ENCODE measurements around the gene KRTAP9-7.

The KRTAP9-7 gene

DNA sequence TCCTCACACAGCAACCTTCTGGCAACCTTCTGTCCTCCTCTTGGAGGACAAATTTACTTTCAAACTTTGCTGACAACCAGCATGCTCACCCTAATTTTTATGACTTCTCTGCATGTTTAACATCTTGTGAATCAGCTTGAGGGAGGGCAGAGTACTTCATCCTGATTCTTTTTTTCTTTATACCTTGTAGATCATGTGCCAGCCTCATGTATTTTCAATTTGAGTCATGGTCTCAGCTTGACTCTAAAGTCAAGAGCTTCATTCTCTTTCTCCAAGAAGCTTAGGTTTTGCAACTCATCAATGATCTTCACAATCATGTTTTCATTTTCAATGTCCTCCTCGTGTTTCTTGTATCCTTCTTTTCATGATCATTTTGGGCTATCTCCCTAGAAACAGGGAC, 3.6 kb upstream of the KRTAP9-7 start:
- no peak for DNase-seq

- no peak for DNase-seq
Observed at GRCh38 chr17:41278176-41278955, 2.9 kb downstream of the KRTAP9-7 start.

DNA sequence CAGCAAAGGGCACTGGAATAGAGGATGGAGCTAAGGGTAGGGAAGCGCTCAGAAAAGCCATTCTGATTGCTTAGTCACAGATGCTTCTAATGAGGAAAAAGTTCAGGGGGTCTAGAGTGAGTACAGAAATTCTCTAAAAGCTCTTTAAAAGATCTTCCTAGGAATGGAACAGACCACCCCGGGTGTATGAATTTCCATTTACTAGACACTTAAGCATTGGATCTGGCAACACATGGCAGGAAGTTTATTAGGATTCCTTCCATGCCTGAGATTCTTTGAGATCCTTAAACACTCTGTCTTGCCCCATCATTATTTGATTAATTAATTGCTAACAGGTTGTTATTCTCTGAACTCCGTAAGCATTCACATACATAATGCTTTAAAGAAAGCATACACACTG, 8.5 kb downstream of the KRTAP9-7 start:
- no peak for DNase-seq

DNA sequence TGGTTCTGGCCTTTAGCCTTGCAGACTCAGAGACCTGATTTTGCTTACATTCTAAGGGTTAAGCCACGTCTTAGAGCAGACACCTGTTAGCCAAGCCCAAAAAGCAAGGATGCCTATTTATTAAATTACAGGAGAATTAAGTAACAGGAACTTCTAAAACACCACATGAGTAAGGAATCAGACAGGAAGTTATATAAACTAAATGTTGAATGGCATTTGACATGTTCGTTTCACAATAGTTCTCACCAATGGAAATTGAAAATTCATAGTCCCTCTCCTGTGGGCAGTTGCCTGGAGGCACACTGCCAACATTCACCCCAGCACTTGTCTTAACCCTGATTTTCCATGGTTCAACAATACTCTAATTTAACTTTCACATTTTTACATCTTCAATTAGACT, 9.0 kb downstream of the KRTAP9-7 start:
- DNase-seq, result no peak

DNA sequence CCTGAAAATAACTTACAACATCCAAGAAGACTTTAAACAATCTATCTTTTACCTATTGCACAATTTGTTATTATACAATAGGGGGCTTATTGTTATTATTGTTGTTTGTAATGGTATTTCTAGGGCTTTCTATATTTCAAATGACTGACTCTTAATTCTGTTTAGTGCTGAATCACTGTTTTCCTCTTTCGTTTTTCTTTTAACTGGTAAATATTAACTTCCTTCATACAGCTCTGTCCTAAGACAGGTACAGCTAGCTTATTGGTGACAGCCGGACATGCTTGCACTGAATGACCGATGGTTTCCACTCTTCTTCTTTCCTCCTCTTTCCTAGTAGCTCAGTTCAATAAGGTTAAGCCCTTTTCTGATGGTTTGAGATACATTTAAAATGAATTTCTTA, 11.6 kb downstream of the KRTAP9-7 start:
- no peak for DNase-seq

- no peak for DNase-seq
Observed at GRCh38 chr17:41294016-41294415, 18.5 kb downstream of the KRTAP9-7 start.

GRCh38 chr17:41296846-41297245, 21.3 kb downstream of the KRTAP9-7 start:
- DNase-seq, result no peak

DNA sequence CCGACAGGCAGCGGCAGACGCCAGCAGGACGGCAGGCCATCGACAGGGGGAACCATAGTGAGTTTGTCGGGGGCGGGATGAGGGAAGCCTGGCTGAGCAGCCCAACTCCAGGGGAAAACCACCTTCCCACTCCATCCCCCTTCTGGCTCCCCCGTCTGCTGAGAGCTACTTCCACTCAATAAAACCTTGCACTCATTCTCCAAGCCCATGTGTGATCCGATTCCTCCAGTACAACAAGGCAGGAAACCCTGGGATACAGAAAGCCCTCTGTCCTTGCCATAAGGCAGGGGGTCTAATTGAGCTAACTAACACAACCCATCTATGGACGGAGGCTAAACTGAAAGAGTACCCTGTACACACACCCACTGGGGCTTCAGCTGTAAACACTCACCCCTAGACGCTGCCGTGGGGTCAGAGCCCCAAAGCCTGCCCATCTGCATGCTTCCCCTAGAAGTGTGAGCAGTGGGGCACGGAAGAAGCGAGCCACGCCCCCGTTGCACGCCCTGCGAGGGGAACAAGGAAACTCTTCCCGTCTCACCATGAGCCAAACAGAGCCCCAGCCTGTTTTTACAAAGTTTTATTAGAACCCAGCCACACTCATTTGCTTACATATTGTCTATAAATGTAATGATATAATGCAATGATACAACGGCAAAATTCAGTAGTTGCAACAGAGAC, 23.1 kb downstream of the KRTAP9-7 start:
- DNase-seq, result no peak

DNA sequence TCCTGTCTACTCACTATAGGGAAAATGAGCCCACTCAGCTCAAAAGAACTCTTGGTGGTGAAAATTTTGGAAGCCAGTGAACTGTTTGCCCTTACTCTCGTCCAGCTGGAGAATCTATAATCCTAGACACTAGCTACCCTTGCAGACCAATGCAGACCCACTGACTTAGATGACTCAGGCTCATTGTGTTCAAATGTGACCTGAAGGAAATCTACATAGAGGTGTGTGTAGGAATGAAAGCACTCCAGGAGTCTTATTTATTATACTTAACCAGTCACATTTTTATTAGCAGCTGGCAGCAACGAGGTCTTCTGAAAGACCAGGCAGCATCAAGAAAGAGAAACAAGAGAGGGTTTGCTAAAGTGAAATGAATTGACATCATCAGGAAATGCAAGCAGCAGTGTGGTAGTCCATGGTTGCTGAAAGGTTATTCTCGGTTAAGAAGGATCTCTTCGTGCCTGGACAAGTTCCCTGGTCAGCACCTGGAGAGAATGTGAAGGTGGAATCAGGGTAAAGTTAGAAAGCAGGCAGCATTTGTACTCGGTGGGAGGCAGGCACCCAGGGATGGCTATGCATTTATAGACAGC, 25.8 kb downstream of the KRTAP9-7 start:
- DNase-seq, result no peak

DNA sequence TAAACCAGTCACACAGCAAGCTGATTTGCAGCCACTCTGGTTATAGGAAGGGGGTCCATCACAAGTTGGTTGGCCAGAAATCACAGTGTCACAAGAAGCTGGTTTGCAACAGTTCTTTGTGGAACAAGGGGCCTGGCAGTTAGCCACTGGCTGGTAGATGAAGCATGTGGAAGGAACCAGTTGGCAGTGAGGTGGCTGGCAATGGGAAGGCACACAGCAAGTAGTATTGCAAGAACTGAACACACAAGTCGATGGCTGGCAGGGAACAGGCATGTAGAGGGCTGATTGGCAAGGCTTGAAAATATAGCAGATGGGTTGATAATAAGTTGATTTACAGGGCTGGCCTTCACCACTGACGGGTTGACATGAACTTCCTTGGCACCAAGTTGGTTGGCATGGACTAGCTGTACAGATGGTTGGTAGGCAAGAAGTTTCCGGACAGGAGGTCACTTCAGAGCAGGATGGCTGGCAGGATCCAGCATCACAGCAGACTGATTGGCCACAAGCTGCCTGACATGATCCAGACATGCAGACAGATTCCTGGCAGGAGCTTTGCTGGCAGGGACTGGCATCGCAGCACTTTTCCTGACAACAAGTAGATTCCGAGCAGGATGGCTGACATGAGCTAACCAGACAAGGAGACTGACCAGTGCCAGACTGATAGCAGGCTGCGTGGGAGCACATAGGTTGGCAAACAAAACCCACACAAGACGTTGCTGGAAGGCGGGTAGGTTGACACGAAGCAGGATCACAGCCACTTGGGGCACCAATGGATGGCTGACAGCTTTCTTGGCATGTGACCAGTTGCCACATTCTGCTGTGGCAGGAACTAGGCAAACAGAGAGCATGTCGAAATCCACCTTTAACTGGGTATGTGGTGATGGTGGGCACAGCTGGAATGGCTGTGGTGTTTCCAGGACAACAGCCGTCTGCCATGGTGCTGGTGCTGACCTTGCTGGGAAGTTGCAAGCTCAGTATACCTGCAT, 26.7 kb downstream of the KRTAP9-7 start, which contains the start of gene KRTAP29-1:
TSS of gene KRTAP29-1 (minus strand) at position 936 of the 986 bp plus-strand sequence. CDS start at position 936, 0 bp downstream.
- DNase-seq, result no peak

DNA sequence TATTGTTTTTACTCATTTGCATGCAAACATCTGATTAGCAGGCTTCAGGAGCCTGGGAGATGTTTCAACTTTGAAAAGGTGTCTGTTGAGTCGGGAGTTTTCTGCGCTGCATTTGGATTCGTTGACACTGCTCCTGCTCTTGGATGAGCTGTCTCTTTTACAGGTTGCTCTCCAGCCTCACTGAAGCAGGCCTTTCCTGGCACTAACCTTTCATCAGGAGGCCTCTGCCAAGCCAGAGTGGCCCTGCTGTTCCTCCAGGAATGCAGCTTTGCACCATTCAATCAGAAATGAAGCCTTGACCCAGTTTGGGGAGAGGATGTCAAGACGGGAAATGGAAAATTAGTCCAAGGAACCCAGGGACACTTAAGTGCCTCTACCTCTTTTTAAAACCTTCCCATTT, 27.5 kb downstream of the KRTAP9-7 start:
- no peak for DNase-seq

GRCh38 chr17:41304091-41304490, 28.6 kb downstream of the KRTAP9-7 start:
- no peak for DNase-seq

DNA sequence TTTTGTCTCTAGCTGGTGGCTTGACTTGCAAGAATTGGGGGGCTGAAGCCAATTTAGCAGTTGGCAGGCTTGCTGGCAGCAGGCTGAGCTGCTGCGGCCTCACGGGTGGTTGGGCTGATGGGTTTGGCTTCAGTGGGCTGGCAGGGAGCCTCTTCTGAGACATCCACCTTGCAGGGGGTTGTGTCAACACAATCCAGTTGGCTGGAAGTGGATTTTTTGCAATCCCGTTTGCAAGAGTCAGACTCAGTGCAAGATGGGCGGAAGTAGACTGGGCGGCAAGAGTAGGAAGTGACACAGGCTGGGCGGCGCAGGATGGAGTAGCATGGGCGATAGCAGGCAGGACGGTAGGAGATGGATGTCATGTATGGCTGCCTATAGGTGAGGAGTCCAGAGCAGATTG, 32.1 kb downstream of the KRTAP9-7 start:
- DNase-seq, result no peak

DNA sequence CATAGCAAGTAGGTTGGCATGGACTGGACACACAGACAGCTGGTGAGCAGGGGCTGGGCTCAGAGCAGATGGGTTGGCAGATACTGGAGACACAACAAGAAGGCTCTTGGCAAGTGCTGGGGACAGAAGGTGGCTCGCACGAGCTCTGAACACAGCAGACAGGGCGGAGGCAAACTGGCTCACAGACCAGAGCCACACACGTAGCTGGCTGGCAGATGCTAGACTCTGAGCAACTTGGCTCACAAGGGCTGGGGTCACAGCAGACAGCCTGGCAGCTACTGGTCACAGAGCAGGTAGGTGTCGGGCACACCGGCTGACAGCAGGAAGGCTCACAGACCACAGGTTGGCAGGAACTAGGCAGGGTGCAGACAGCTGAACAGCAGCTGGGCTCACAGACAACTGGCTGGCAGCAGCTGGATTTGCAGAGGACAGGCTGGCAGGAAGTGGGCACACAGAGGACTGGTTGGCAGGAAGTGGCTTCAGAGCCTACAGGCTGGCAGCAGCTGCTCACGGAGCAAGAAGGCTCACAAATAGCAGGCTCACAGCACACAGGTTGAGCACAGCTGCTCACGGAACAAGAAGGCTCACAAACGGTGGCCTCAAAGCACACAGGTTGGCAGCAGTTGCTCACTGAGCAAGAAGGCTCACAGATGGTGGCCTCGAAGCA, 32.9 kb downstream of the KRTAP9-7 start:
- DNase-seq, result no peak

- no peak for DNase-seq
Observed at GRCh38 chr17:41308918-41309359, 33.4 kb downstream of the KRTAP9-7 start, which contains the start of gene KRTAP16-1. TSS of gene KRTAP16-1 (minus strand) at chr17:41309309. CDS start at chr17:41309253, 56 bp downstream.

DNA sequence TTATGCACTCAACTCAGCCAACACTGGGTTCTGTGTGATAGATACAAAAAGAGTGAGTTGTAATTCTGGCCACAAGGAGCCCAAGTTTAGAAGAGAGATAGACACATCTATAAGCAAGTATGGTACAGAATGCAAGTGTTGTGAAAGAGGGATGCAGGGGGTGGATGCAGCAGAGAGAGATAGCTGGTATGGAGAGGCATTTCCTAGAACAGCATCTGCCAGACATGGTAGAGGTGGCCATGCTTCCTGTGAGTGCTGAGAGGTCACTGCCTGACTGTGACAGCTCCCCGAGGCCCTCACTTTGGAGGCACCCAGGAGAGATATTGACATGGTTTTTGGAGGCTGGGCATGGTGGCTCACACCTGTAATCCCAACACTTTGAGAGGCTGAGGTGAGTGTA, 35.6 kb downstream of the KRTAP9-7 start:
- no peak for DNase-seq

- peak; percentile 38 for DNase-seq
Observed at GRCh38 chr17:41315204-41315794, 39.8 kb downstream of the KRTAP9-7 start, which contains the start of gene KRTAP17-1. TSS of gene KRTAP17-1 (minus strand) at chr17:41315710. CDS start at chr17:41315650, 60 bp downstream.

DNA sequence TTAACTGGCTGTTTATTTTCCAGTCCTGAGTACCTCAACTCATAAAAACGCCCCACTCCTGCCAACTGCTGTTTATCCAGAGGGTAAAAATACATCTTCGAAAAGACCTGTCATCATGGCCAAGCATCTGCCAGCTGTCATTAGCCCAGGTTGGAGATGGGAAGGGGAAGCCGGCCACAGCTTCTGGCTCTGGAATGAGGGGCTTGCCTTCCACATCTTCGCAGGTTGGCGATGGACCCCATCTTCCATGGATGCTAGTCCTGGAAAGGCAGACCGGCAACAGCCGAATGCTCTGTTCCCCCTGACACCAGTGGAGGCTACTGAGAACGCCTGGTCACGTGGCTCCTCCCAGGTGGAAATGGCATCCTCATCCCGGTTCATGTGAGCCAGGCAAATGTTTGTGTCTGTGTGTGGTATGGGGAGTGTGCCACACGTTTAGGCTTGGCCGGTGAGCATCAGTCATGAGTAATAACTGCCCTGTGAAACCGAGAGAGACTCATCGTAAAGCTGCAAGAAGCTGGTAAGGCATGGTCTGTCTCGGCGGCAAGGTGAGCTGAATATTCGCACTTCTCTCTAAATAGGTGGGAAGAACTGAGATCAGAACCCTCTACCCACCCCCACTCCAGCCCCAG, 40.4 kb downstream of the KRTAP9-7 start:
- peak; percentile 38 for DNase-seq

DNA sequence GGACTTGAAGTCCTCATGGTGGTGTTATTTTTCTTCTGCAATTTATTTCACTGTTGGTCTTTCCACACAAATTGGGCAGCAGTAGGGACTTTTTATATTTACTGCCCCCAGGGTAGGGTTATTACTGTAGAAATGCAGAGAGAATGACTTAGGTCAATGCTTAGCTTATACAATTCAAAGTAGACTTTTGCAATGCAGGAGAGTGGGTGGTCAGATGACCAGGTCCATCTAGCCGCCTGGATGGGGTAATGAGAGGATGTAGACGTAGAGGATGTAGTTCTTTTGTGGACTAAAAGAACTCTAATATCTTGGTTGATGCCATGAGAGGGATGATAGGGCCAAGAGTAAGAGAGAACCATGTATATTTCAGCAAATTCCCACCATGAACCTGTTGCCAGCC, 42.7 kb downstream of the KRTAP9-7 start:
- no peak for DNase-seq

Measured in right kidney (tissue), 1 donor.